A673 (cell line): ENCODE data around the gene CUL2.
"Not testable (repeated sequence)": the region's sequence is repeated elsewhere in the genome, so short reads cannot be mapped to it uniquely, and the experiment has no call there.

Experiments used
- CTCF ChIP-seq: fragments of 300-800, 200-600 bp; sonication (generic); conservative IDR thresholded peaks from 2 replicates; pipeline ENCODE4 v1.5.1; 2017; ENCODE audit warnings: low read depth, mild to moderate bottlenecking, antibody characterized with exemption, low read length, moderate library complexity, mixed read lengths
- EZH2 ChIP-seq: fragments of 200-600 bp; sonication (generic); IDR thresholded peaks from 2 replicates; pipeline ENCODE4 v1.6.1; 2017; ENCODE audit warnings: borderline replicate concordance, low read depth, mild to moderate bottlenecking, mixed read lengths, antibody characterized with exemption, low read length; ENCODE audit not compliant: poor library complexity, severe bottlenecking

- TF ChIP-seq CTCF, EZH2: not testable (repeated sequence)
Measured at GRCh38 chr10:34991117-34991516, 99.0 kb downstream of the CUL2 start.
